Gastrocnemius medialis (tissue), 4 donors: Measurements from ENCODE around the gene DBP. TPM values are rescaled to one million over a fixed set of nuclear protein-coding genes. Genes with fewer than 3 reads are reported as not detected.

Experiments used
- ATAC-seq, 2 donors: fragments of 150-250 bp; one replicate each; pipeline ENCODE4 v1.9.1; 2016
- DNase-seq, 2 donors: peaks; one replicate each; pipeline ENCODE4 v3.0.0-alpha.2; 2019
- H3K27ac ChIP-seq, 4 donors: fragments of 200-600 bp; sonication (generic); 1 replicate in 1 of 4; 2 replicates in 3 of 4; pipeline ENCODE4 v1.5.1; 2016 to 2018; ENCODE audit warnings: mild to moderate bottlenecking in 2 of 4, moderate library complexity in 1 of 4
- H3K27me3 ChIP-seq, 3 donors: fragments of 200-600 bp; sonication (generic) in 2 of 3; 1 replicate in 1 of 3; 2 replicates in 2 of 3; pipeline versions ENCODE4 v1.5.1 to v1.6.0; 2016 to 2019; ENCODE audit warnings: mild to moderate bottlenecking in 1 of 3, moderate library complexity in 1 of 3
- H3K36me3 ChIP-seq, 2 donors: fragments of 200-600 bp; sonication (generic) in 1 of 2; one replicate each; pipeline ENCODE4 v1.5.1; 2017 to 2018
- H3K4me1 ChIP-seq, 2 donors: fragments of 200-600 bp; sonication (generic) in 1 of 2; one replicate each; pipeline ENCODE4 v1.5.1; 2016 to 2017; ENCODE audit warnings: mild to moderate bottlenecking in 2 of 2
- H3K4me3 ChIP-seq, 4 donors: fragments of 200-600 bp; sonication (generic) in 3 of 4; 1 replicate in 1 of 4; 2 replicates in 3 of 4; pipeline ENCODE4 v1.5.1; 2016 to 2019; ENCODE audit warnings: mild to moderate bottlenecking in 2 of 4
- H3K9me3 ChIP-seq, 3 donors: fragments of 200-600 bp; sonication (generic) in 2 of 3; 1 replicate in 1 of 3; 2 replicates in 2 of 3; pipeline ENCODE4 v1.5.1; 2016 to 2019
- CTCF ChIP-seq, 5 experiments: fragments of 450-650 bp in 3 of 5; fragments of 200-600 bp in 2 of 5; sonication (generic) in 2 of 5; IDR thresholded peaks in 4 of 5; conservative IDR thresholded peaks in 1 of 5; 1 replicate in 4 of 5; 2 replicates in 1 of 5; pipeline ENCODE4 v1.5.1; 2016 to 2019; ENCODE audit warnings: antibody characterized with exemption in 5 of 5, mild to moderate bottlenecking in 3 of 5, moderate library complexity in 3 of 5
- POLR2A ChIP-seq, 2 donors: fragments of 450-650 bp; IDR thresholded peaks; one replicate each; pipeline ENCODE4 v1.6.1; 2017; ENCODE audit warnings: antibody characterized with exemption in 2 of 2, mild to moderate bottlenecking in 2 of 2, moderate library complexity in 2 of 2
- in situ Hi-C, 4 donors: fragments of 200-750 bp; cut with MboI; loops; one replicate each; pipeline versions ENCODE4 v1.15.0 to v1.8.0; 2017; ENCODE audit warnings: low sequenced_read_pairs in 4 of 4
- intact Hi-C: fragments of 100-400 bp; cut with DNase I; formaldehyde crosslinking; loops from one replicate; pipeline ENCODE4 v1.15.1; 2023; ENCODE audit warnings: low total_unique reads
- total RNA-seq, 4 donors: library from RNA; depleted of rRNA; stranded (reverse); fragments of >200 nt; gene quantifications; one replicate each; pipeline versions ENCODE4 v1.1.0 to v1.2.3, GENCODE V29; 2016

Gene DBP
- total RNA-seq, 4 donors from 2014 or later, result 1.7 to 12.9 (median 4.4) TPM

DNA sequence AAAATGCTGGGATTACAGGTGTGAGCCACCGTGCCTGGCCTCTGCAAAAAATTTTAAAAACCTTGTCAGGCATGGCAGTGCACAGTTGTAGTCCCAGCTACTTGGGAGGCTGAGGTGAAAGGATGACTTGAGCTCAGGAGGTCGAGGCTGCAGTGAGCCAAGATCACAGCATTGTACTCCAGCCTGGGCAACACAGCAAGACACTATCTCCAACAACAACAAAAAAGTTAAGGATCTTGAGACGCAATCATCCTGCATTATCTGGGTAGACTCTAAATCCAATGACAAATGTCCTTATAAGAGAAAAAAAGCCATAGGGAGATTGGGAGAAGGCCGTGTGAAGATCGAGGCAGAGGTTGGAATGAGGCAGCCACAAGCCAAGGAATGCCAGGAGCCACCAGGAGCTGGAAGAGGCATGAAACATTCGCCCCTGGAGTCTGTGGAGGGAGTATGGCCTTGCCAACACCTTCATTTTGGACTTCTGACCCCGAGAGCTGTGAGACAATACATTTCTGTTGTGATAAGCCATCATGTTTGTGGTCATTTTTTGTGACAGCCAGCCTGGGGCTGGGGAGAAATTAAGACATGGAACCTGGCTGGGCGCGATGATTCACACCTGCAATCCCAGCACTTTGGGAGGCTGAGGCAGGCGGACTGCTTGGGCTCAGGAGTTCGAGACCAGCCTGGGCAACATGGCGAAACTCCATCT lies 13.9 kb upstream of the DBP start:
- H3K27ac ChIP-seq, result no peak overlapping the region
- DNase-seq, result no peak
- in situ Hi-C loops, result loop anchor here in 1 of 4 donors (10.0 kb wide), 1 partner anchor 64 kb away; the partner anchor contains the start of gene MAMSTR
- H3K4me1 ChIP-seq, result peaks cover under 1 to 2% of the 10 kb centered on the region in 2 donors
- H3K36me3 ChIP-seq, result no peaks in the 10 kb centered on the region
- no peak overlapping the region for H3K4me3 ChIP-seq
- no peak for ATAC-seq
- TF ChIP-seq POLR2A (IDR thresholded peaks at IDR 0.05) (no peak), CTCF (IDR thresholded peaks at IDR 0.05 in 4 of 5, conservative IDR thresholded peaks at IDR 0.05 in 1 of 5) (no peak)
- no peaks in the 10 kb centered on the region for H3K9me3 ChIP-seq
- intact Hi-C loops, result no loop called here
- H3K27me3 ChIP-seq, result no peaks in the 10 kb centered on the region

GRCh38 chr19:48648134-48648533 lies 11.0 kb upstream of the DBP start:
- H3K9me3 ChIP-seq, result no peaks in the 10 kb centered on the region
- peaks cover 14 to 23% of the 10 kb centered on the region in 2 donors for H3K4me1 ChIP-seq
- H3K27me3 ChIP-seq, result no peaks in the 10 kb centered on the region
- no peak overlapping the region for H3K4me3 ChIP-seq
- ATAC-seq (no peak), DNase-seq (no peak)
- no peaks in the 10 kb centered on the region for H3K36me3 ChIP-seq
- TF ChIP-seq CTCF (IDR thresholded peaks at IDR 0.05 in 4 of 5, conservative IDR thresholded peaks at IDR 0.05 in 1 of 5), result no peak
- intact Hi-C loops, result loop anchor here (5.0 kb wide), 1 partner anchor 69 kb away; the partner anchor contains the start of gene MAMSTR
- in situ Hi-C loops, result loop anchor here in 2 of 4 donors (5.0 to 25.0 kb wide), 3 partner anchors 89 to 194 kb away; partner anchors contain the start of genes IZUMO1 (in 2 of the 2) and RASIP1 (in 2 of the 2)
- H3K27ac ChIP-seq, result no peak overlapping the region

GRCh38 chr19:48646722-48647216 lies 9.6 kb upstream of the DBP start:
- Histone ChIP-seq H3K36me3 (no peaks in the 10 kb centered on the region), H3K27ac (peak overlapping the region; percentile 83 to 93 (median 90)), H3K4me1 (peaks cover 14 to 23% of the 10 kb centered on the region in 2 donors), H3K9me3 (no peaks in the 10 kb centered on the region), H3K4me3 (peak overlapping the region; percentile 67 to 94 (median 82)), H3K27me3 (no peaks in the 10 kb centered on the region)
- ATAC-seq, result no peak
- intact Hi-C loops, result loop anchor here (1.0 to 5.0 kb wide), 4 partner anchors 29 to 196 kb away; partner anchors contain the start of gene MAMSTR
- DNase-seq, result no peak
- TF ChIP-seq CTCF (IDR thresholded peaks at IDR 0.05 in 4 of 5, conservative IDR thresholded peaks at IDR 0.05 in 1 of 5) (no peak), POLR2A (IDR thresholded peaks at IDR 0.05) (no peak)
- in situ Hi-C loops, result loop anchor here in 2 of 4 donors (5.0 to 25.0 kb wide), 3 partner anchors 91 to 196 kb away; partner anchors contain the start of genes IZUMO1 (in 2 of the 2) and RASIP1 (in 2 of the 2)

- ATAC-seq, result peak; percentile 86
- Histone ChIP-seq H3K27me3 (no peaks in the 10 kb centered on the region), H3K4me3 (peak within 1 kb of the TSS; percentile 67 to 94 (median 82)), H3K36me3 (no peaks in the 10 kb centered on the region), H3K27ac (peak within 1 kb of the TSS; percentile 83 to 93 (median 90)), H3K4me1 (peaks cover 14 to 23% of the 10 kb centered on the region in 2 donors), H3K9me3 (no peaks in the 10 kb centered on the region)
- TF ChIP-seq POLR2A (IDR thresholded peaks at IDR 0.05) (peak; percentile 41 to 56), CTCF (IDR thresholded peaks at IDR 0.05 in 4 of 5, conservative IDR thresholded peaks at IDR 0.05 in 1 of 5) (peak; percentile 88 to 97 (median 94))
- in situ Hi-C loops, result loop anchor here in 2 of 4 donors (5.0 to 25.0 kb wide), 3 partner anchors 91 to 196 kb away; partner anchors contain the start of genes IZUMO1 (in 2 of the 2) and RASIP1 (in 2 of the 2)
- intact Hi-C loops, result loop anchor here (1.0 to 5.0 kb wide), 4 partner anchors 29 to 197 kb away; partner anchors contain the start of gene MAMSTR
- peak; percentile 76 to 83 for DNase-seq
Measured at GRCh38 chr19:48646001-48646721, 9.0 kb upstream of the DBP start, which contains the start of gene CA11. Gene CA11 (minus strand): TSS chr19:48646187. CDS start chr19:48645632, 555 bp downstream.
